Activated naive CD8-positive, alpha-beta T cell treated with anti-CD3 and anti-CD28 coated beads, Interleukin-2, amount 50 U/mL, for 16 hours (primary cell): ENCODE results near the gene LRRK1.

Experiments
- DNase-seq: peaks from one replicate; pipeline ENCODE4 v3.0.0-alpha.2; 2020; ENCODE audit warnings: low read depth, low spot score

Gene LRRK1

DNA sequence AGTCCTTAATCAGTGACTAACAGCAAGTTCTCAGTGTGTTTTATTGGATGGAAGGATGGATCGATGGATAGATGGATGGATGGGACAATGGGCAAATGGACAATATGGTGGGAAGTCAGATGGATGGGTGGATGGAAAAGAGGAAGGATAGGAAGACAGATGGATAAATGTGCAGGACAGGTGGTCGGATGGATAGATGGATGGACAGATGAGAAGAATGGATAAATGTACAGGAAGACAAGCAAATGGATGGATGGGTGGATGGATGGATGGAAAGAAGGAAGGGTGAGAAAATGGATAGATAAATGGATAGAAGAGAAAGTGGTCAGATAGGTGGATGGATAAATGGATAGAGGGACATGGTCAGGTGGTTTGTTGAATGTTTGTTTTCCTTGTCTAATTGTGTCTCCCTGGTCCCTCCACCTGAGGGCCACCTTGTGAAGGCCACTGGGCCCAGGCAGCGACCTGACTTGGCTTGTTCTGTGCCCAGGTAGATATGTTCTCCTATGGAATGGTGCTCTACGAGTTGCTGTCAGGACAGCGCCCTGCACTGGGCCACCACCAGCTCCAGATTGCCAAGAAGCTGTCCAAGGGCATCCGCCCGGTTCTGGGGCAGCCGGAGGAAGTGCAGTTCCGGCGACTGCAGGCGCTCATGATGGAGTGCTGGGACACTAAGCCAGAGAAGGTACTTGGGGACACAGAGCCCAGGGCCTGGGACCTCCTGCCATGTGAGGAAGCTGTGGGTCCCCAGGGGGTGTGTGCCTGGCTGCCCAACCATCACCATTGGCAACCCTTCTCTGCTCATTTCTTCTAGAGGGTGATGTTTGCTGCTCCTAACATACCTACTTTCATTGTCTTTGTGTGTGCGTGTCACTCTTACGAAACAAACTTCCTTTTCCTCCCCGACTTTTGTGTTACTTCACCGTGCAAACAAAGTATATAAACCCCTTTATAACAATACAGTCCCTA is 137.5 kb downstream of the LRRK1 start:
- DNase-seq: no peak

DNA sequence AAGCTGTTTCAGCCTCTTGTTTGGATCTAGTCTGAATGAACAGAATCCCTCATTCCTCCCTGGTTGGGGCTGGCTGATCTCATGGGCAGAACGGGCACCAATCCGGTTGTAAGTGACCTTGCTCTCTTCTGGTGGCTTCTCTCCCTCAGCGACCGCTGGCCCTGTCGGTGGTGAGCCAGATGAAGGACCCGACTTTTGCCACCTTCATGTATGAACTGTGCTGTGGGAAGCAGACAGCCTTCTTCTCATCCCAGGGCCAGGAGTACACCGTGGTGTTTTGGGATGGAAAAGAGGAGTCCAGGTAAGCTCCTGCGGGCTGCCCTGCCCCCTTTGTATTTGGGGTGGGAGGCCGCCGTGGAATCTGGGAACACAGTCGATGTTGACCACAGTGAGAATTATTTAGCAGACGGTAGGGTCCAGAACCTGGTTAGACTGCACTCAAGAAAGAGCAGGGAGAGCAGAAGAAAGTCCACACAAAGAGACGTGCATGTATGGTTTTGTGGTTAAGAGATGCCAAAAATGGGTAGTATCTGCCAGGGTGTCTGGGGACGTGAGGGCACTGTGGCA is 138.8 kb downstream of the LRRK1 start:
- DNase-seq: no peak

DNA sequence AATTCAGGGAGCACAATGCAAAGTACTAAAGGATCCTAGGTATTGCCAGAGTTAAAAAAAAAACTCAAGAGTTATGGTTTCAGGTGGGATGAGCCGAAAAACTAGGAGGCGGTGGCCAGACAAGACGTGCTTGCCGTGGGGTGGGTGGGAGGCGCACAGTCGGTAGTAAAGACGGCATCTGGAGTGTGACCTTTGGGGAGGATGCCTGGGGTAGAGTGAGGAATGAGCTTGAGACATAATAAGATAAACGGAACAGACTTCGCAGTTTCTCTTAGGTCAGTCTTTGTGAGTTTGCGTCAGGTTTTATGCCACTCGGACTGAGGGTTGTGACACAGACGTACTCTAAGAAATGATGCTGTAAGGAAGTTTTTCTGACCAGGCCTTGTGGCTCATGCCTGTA is 139.6 kb downstream of the LRRK1 start:
- DNase-seq: no peak

DNA sequence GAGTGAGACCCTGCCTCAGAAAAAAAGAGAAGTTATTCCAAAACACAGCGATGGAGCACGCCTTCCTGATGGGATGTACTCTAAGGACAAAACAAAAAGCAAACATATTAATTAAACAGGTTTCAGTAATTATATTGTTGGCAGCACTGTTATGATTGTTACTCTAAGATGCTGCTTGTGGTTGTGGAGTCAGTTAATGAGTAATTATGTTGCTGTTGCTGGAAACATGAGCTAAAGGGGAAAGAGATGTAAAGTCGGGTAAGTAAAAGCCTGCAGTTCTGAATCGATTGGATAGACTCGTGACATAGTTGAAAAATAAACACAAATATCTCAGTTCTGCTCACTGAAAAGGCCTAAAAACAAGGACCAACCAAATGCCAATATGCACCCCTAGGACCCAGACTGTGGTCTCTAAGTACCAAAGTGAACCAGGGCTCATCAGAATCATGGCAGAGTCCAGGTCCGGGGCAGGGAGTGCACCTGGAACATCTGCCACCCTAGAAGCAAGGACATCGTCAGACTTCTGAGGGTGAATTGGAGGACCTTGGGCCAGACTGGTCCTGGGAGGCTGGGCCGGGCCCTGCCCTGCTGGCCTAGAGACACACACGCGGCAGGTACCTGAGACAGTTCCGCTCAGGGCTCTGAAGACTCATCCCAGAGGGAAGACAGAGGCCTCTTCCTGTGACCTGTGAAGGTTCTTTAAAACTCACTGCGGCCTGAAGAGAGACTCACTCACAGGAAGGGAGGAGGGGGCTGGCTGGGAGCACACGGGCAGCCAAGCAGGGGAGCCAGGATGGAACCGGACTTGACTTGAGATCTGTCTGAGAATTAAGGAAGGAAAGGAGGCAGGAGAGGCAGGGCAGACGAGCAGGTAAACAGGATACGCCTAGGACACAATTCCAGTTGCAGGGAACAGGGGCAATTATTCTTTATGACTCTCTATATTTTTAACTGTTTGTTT is 140.5 kb downstream of the LRRK1 start:
- no peak for DNase-seq

DNA sequence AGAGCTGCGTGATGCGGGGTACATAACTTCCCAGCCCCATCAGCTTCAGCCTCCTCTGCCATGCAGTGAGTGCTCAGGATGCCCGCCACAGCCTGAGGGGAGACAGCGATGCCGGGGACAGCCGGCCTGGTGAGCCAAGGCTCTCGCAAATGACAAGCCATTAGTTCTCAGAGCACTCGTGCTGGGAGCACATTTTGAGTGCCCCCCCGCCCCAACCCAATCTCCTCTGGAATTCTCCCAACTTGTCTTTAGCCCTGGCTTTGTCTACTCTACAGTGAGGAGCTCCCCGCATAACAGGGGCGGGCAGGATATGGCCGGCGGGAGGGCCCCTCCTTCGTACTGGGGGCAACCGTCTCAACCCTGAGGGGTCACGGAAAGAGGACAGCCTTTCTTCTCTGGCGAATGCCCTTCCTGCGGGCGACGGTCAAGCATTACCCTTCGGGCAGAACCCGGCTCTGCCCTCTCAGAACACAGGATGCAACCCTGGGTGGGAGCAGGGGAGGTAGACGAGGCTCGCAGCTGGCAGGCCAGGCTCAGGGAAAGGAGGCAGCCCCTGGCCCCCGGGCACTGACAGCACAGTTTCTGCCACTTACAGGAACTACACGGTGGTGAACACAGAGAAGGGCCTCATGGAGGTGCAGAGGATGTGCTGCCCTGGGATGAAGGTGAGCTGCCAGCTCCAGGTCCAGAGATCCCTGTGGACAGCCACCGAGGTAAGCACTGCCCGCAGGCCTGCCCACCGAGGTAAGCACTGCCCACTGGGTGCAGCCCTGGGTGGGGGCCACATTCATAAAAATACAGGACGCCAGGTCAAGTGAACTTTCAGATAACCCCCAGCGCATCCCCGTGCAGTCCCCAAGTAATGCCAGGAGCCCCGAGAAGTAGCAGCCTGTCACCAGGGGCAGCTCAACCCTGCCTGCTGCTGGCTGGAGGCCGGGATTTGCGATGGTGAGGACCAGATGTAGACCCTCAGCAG is 141.7 kb downstream of the LRRK1 start:
- DNase-seq: no peak

DNA sequence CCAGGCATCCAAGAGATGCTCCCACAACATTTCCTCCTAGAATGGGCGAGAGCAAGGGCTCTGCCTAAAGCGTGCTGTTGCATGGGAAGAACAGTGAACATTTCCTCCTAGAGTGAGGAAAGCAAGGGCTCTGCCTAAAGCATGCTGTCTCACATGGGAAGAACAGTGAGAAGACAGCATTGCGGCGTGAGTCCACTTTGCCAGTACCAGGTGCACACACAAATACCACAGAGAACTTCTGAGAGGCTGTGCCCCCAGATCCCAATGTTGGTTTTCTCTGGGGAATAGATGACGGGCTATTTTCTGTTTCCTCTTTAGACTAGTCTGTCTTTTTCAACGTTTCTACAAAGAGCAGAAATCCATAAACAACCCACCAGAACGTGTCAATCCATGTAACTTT is 142.9 kb downstream of the LRRK1 start:
- no peak for DNase-seq

DNA sequence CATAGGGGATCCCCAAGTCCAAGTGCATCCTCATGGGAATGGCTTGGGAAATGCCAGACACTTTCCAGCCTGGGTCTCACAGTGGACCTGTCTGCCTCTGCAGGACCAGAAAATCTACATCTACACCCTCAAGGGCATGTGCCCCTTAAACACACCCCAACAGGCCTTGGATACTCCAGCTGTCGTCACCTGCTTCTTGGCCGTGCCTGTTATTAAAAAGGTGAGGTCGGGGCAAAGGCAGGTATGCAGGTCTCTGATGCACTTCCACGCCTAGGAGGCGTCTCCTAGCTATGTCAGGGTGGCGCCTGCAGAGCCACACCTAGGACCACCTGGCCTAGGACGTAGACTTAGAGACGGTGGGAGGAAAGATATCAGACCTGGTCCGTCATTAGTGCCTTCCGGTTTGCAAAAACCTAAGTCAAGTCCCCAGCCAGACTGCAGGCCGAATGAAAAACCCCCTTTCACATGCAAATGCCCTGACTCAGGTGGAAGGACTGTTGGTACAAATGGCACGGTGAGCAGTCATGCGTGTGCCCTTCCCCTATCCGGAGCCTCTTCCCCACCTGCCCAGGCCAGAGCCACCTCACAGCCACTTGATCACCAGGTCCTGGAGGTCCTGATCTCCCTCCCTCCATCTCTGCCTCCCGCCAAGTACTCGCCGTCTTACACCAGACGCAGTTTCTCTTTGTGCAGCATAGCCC is 143.5 kb downstream of the LRRK1 start:
- DNase-seq: no peak

DNA sequence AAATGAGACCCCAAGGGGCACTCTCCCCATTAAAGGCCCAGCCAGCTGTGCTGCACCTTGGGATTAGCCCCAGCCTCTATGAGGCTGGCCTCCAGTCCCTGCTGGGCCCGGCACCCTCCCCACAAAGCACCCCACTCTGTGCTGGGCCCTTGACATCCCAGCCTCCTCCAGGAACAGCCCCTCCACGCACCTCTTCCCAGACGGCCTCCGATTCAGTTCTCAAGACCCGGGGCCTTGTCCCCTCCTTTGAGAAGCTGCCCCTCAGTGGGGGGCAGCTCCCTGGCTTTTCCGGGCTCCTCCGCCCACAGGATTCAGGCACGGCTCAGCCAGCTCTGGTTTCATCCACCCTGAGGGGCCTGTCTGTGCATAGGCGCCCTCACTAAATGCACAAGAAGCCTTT is 144.1 kb downstream of the LRRK1 start:
- DNase-seq: no peak

DNA sequence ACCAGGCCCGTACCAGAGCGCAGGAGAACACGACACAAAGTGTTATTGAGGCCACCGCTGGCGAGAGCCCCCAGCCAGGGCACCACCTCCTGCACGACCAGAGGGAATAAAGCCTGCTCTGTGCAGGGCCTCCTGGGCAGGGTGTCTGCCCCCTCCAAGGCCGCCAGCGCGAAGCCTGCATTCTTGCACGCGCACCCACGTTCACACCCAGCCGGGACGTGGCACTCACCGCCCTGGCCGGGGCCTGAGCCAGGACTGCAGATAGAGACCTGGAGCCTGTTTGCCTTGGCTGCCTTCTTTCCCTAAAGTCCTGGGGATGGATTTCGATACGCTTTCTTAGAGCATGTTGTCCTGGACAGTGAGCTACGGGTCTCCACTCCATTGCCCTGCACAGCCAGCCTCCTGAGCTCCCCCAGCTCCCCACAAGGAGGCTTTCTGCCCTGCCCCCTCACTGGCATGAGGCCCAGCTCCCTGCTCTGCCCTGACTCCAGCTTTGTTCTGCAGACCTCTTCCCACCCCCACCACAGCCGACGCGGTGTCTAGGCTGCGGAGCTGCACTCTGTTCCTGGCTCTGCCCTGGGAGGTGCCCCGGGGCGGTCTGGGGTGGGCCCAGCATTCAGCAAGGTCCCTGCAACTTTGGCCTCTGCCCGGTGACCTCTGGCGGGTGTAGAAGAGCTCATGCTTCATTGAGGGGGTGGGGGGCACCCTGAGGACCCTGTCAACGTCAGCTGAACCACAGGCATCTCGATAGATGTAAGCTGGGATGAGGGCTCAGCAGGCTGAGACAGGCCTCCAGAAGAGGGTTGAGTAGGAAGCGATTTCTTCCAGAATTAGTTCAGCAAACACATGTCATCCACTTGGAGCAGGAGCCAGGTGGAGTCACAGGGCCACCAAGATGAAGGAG is 145.0 kb downstream of the LRRK1 start:
- no peak for DNase-seq

DNA sequence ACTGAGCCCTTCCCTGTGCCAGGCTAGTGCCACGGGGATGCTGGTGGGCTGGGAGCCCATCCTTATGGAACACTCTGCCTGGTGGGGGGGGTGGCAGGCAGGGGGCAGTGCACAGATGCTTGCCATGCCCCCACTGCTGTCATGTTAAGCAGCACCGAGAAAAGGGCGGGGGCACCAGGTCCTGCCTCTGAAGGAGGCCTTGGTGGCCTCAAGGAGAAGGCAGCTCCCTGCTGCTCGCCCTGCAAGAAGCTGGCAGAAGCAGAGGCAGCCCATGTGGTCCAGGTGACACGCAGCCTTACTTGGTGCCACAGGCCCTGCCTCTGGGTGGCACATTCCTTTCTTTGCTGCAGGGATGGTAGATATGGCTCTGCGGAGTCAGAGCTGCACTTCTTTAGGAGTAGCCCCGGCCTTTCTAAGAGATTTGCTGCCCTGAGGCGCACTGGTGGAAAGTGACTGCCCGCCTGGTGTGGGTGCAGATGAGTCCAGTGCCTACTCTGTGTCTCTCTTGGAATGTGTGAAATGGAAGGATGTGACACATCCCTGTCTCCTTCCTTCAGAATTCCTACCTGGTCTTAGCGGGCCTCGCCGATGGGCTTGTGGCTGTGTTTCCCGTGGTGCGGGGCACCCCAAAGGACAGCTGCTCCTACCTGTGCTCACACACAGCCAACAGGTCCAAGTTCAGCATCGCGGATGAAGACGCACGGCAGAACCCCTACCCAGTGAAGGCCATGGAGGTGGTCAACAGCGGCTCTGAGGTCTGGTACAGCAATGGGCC is 145.8 kb downstream of the LRRK1 start:
- DNase-seq: no peak

DNA sequence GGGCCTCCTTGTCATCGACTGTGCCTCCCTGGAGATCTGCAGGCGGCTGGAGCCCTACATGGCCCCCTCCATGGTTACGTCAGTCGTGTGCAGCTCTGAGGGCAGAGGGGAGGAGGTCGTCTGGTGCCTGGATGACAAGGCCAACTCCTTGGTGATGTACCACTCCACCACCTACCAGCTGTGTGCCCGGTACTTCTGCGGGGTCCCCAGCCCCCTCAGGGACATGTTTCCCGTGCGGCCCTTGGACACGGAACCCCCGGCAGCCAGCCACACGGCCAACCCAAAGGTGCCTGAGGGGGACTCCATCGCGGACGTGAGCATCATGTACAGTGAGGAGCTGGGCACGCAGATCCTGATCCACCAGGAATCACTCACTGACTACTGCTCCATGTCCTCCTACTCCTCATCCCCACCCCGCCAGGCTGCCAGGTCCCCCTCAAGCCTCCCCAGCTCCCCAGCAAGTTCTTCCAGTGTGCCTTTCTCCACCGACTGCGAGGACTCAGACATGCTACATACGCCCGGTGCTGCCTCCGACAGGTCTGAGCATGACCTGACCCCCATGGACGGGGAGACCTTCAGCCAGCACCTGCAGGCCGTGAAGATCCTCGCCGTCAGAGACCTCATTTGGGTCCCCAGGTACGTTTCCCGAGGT is 146.5 kb downstream of the LRRK1 start:
- DNase-seq: no peak

DNA sequence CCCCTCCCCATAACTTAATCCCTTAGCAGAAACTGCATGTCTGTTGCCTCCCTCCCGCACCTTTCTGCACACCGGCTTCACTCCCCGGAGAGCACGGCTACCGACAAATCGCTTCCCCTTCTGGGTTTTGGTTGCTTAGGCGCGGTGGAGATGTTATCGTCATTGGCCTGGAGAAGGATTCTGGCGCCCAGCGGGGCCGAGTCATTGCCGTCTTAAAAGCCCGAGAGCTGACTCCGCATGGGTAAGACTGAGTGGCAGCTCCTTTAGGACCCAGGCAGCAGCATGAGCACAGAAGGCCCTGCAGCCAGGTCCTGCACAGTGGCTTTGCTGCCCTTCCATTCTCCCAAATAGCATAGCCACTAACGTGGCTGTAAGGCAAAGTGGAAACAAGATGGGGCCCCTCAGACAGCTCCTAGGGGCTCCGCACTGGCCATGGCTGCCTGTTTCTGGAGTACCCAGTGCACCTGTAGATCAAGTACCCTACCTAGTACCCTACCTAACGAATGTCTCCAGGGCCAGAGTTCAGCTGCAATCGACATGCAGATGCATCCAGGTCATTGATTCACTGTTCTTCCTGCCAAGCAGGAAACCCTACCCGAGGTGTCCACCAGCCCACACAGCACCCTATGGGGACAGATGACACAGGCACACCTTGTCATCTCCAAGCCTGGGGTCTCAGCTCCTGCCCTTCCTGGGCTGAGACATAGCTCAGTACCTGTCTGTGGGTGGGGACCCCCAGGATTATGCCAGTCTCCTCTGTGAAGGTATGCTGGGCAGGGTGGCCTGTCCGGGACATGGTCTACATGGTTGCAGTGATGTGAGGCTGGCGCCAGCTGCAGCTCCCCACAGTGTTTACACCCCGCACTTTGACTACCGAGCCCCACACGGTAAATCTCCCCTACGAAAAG is 147.6 kb downstream of the LRRK1 start:
- DNase-seq: no peak

DNA sequence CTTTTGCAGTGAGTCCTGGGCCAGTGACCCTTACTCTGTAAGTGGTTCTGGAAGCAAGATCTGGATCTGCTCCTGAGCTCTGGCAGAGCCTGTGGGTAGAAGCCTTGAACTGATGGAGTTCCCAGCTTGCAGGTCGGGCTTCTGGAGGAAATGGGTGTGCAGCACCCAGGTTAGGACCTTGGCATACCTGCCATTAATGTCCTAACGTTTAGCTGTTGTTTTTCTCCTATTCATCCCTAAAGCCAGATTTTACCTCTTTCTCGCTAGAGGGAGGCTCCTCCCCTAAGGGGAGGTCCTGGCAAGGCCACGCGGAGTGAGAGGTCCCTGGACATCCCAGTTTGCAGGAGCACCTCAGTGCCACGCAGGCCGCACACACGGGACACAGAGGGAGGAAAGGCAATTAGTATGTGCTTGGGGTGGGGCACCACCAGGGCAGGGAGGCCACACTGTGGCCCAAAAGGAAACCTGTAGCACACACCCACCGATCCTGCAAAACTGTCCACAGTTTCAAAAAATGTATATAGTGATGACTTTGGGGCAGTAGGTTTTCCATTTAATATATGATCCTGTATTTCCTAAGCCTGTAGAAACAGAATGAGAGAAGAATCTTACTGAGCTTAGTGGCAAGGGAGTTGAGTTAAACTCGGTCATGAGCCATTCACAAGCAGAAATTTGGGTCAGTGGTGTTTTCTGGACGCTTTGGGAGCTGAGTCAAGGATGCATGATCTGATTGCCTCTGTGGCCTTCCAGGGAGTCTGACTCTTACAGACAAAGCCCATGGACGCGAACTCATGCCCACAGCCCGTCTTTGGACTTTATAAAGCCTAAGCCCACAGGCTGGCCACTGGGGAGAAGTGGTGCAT is 148.7 kb downstream of the LRRK1 start:
- no peak for DNase-seq

DNA sequence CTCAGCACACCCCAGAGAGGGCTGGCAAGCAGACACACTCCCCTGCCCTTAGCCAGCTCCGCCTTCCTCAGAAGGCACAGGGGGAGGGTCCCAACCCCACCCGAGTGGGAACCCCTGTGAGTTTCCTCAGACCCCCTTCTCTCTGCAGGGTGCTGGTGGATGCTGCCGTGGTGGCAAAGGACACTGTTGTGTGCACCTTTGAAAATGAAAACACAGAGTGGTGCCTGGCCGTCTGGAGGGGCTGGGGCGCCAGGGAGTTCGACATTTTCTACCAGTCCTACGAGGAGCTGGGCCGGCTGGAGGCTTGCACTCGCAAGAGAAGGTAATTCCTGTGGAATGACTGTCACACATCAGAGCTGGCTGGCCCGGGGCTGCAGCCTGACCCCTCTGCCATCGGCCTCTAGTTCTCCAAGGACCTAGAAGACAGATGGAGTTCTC is 149.4 kb downstream of the LRRK1 start:
- no peak for DNase-seq

DNA sequence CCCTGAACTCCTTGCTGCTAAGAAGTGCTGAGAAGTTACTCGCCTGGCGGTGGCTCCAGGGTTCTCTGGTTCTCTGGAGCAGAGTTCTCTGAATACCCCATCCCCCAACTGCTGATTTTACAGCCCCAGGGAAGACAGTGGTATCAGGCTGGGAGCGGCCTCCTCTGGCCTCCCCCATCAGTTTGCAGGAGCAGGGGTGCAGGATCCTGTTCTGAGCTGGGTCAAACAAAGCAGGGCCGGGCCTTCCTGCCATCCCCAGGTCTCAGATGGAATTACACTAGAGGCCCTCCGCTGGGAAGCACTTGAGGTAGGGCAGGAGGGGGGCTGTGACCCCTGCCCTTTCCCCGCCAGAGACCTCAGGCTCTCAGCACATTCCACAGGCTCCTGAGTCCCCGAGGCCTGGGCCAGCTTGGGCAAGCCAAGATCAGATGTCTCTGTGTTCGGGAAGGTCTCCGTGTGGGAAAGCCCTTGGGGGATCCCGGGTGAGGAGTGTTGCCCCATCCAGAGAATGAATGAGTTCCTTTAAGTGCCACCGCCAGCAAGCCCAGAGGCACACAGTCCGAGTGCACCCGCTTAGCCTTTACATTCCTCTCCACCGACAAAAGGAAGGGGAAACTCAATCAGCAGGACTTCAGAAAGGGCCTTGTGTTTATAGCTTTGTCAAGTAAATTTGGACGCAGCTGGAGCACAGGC is 149.9 kb downstream of the LRRK1 start:
- DNase-seq: no peak
